Fibroblast of mammary gland (primary cell): ENCODE data around the gene NFKBIL1.

Experiments
- DNase-seq: peaks from one replicate; pipeline ENCODE4 v3.0.0-alpha.2; 2010; ENCODE audit warnings: low read depth
- H3K4me3 ChIP-seq: 2 replicates; pipeline ENCODE4 v1.5.1; 2011; ENCODE audit warnings: low read depth, mild to moderate bottlenecking, low read length, moderate library complexity; ENCODE audit not compliant: control insufficient read depth
- CTCF ChIP-seq: conservative IDR thresholded peaks from 2 replicates; pipeline ENCODE4 v1.5.1; 2011; ENCODE audit warnings: low read depth, low read length, inconsistent platforms; ENCODE audit not compliant: control insufficient read depth, insufficient read depth

NFKBIL1 gene

GRCh38 chr6:31543639-31544038, 3.8 kb upstream of the NFKBIL1 start:
- TF ChIP-seq CTCF = no peak
- no peak overlapping the region for H3K4me3 ChIP-seq
- DNase-seq = no peak

GRCh38 chr6:31544676-31545075, 2.7 kb upstream of the NFKBIL1 start:
- DNase-seq = no peak
- no peak for TF ChIP-seq CTCF
- H3K4me3 ChIP-seq = no peak overlapping the region

- H3K4me3 ChIP-seq = no peak overlapping the region
- TF ChIP-seq CTCF = no peak
- DNase-seq = no peak
These were observed 2.1 kb upstream of the NFKBIL1 start for GRCh38 chr6:31545291-31545690.

- peak; percentile 91 for DNase-seq
- TF ChIP-seq CTCF = peak; percentile 99
- H3K4me3 ChIP-seq = peak within 1 kb of the TSS; percentile 41
These were observed 960 bp upstream of the NFKBIL1 start, which contains the start of gene ATP6V1G2 for GRCh38 chr6:31546339-31546957. TSS of gene ATP6V1G2 (minus strand) at chr6:31546608. CDS start at chr6:31546559, 49 bp downstream.

- no peak for TF ChIP-seq CTCF
- H3K4me3 ChIP-seq = peak overlapping the region; percentile 41
- DNase-seq = no peak
These were observed 527 bp downstream of the NFKBIL1 start for GRCh38 chr6:31547727-31548543.

GRCh38 chr6:31548544-31548873, 1.1 kb downstream of the NFKBIL1 start:
- no peak for DNase-seq
- peak overlapping the region; percentile 41 for H3K4me3 ChIP-seq
- TF ChIP-seq CTCF = no peak
